CD4-positive, alpha-beta T cell treated with Interleukin-6 for 4 hours (primary cell): ENCODE measurements around the gene RSAD2.
"Not testable (repeated sequence)": the region's sequence is repeated elsewhere in the genome, so short reads cannot be mapped to it uniquely, and the experiment has no call there.

ENCODE experiments used
- DNase-seq: peaks from one replicate; pipeline ENCODE4 v3.0.0-alpha.2; 2020; ENCODE audit warnings: mixed read lengths

The RSAD2 gene

DNA sequence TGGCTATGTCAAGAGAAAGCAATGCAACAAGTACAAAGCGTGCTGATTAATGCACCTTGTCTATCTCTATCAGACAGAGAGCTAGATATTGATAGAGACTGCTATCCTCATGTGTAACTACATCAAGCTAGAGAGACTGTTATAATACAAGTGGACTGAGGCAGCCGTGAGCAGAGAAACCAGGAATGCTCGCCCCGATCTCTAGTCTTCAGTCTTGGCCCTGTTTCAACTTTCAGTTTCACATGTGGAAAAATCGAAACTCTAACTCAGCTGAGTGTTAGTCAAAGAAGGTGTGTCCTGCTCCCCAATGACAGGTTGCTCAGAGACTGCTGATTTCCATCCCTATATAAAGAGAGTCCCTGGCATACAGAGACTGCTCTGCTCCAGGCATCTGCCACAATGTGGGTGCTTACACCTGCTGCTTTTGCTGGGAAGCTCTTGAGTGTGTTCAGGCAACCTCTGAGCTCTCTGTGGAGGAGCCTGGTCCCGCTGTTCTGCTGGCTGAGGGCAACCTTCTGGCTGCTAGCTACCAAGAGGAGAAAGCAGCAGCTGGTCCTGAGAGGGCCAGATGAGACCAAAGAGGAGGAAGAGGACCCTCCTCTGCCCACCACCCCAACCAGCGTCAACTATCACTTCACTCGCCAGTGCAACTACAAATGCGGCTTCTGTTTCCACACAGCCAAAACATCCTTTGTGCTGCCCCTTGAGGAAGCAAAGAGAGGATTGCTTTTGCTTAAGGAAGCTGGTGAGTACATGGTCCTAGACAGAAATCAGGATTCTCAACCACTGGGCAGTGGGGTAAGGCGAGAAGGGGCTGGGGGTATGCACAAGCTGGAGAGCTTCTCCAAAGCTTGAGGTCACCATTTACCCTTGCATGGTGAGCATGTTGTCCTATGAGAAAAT is at the start of gene RSAD2:
RSAD2 (plus strand) TSS at position 376 of the 903 bp plus-strand sequence; CDS start at position 400, 24 bp downstream.
- peak; percentile 49 for DNase-seq

DNA sequence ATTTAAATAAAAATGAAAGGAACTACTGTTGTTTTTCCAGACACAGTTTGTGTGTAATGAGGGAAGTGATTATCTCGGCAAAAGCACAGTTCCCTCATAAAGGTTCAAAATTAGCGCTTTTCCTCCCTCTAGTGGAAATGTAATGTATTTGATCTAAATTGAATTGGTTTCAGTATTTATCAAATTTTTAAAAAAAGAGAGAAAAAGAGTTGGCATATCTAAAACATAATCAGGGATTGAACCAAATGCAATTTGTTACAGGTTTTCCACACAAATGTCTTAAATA is 49.3 kb upstream of the RSAD2 start:
- no peak for DNase-seq

DNA sequence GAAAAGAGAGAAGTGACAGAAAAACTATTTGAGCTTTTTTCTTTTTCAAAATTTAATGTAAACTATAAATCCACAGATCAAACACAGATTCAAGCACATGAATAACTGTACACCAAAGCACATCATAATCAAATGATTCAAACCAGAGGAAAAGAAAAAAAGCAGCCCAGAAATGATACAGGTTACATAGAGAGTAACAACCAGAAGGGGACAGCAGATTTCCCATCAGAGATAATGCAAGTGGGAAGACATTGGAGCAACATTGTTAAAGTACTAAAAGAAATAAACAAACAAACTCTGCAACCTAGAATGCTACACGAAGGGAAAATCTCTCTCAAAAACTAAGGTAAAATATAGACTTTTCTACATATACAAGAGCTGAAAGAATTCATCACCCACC is 46.3 kb upstream of the RSAD2 start:
- no peak for DNase-seq

GRCh38 chr2:6832596-6833299 is 44.8 kb upstream of the RSAD2 start:
- no peak for DNase-seq

GRCh38 chr2:6833300-6833604 is 44.3 kb upstream of the RSAD2 start:
- DNase-seq: no peak

DNA sequence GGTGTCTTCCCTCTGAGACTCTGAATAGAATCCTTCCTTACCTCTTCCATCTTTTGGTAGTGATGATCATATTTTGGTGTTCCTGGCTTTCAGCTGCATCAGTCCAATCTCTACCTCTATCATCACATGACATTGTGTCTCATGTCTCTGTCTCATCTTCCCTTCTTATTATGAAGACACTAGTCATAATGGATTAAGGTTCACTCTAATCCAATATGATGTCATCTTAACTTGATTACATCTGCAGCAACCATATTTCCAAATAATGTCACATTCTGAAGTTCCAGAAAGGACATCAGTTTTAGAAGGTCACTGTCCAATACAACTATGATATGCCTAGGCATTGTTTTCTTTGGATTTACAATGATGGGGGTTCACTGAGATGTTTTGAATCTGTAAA is 43.4 kb upstream of the RSAD2 start:
- DNase-seq: no peak

DNA sequence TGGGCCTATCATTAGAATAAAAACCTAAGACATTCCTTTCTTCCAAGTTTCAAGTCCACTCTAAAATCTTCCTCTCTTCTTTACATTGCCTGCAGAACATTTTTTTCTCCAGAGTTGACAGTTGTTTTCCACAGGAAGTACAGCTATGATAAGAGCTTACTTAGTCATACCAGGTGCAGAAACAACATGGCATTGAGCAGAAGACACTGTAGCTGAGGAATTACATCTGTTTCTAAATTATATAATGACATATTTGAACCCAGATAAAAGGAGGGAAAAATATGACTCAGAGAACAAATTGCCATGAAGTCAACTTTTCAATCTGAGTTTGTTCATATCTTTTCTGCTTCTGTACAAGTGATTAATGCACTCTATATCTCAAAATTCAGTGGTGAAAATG is 42.1 kb upstream of the RSAD2 start:
- no peak for DNase-seq

DNA sequence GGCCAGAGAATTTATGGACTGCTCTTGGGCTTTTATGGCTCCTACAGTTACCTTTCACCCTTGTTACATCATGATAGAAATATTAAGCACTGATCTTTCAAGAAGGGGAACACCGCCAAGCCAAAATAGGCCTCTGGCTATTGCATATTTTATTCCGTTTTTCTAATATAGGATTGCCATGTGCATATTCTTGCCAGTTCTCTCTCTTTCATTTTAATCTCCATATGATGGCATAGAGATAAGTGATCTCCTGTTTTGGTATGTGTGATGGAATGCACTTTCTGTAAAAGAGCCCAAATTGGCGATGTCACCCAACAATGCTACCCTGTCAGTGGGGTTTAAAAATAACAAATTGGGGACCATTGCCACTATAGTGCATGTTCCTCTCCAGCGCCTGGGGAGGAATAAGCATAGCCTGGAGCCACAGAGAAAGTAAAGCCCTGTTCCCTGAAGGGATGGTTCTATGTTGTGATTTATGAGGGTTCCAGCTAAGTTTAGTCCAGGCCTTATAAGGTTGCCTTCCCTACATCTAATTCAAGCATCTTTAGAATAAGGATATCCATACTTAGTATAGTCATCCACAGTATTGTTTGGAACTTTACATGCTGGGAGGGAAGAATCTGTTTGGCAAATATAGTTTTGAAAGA is 38.8 kb upstream of the RSAD2 start:
- no peak for DNase-seq

- no peak for DNase-seq
Observed at GRCh38 chr2:6841537-6842287, 35.9 kb upstream of the RSAD2 start.

DNA sequence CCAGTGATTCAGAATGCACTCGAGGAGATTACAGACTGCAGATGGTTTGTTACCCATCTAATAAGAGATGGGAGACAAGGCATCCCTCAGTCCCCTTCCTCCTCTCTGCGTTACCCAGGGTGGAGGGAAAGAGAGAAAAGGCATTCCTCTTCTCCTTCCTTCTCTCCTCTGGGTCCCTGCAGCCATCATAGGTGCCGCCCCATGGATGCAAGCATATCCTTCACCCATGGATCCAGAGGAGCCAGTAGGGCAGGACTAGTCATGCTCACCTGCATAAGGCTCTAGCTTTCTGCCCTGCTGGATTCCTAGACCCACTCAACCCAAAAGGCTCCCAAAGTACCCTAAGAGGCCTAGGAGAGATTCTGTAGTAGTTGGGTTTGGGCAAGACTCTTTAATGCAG is 32.3 kb upstream of the RSAD2 start:
- no peak for DNase-seq

GRCh38 chr2:6845903-6846302 is 31.7 kb upstream of the RSAD2 start:
- no peak for DNase-seq

- no peak for DNase-seq
Observed at GRCh38 chr2:6846540-6846939, 31.0 kb upstream of the RSAD2 start.

GRCh38 chr2:6846967-6847681 is 30.5 kb upstream of the RSAD2 start:
- no peak for DNase-seq

GRCh38 chr2:6852195-6852594 is 25.4 kb upstream of the RSAD2 start:
- DNase-seq: no peak

DNA sequence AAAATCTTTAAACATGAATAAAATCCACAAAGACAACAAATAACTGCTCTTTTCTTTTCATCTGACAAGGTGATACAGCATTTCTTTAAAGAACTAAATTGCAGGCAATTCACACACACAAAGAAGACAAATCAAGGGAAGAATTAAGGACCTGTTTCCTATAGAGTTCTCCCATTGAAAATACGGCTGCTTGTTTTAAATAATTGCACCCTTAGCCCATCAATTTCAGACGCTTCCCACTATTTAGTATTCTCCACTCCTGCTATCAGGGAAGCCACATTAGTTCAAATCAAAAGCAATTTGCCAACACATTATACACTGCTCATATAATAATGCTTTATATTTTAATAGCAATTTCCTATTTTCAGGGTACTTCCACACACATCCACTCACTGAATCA is 23.2 kb upstream of the RSAD2 start:
- DNase-seq: no peak

- no peak for DNase-seq
Observed at GRCh38 chr2:6855860-6856547, 21.6 kb upstream of the RSAD2 start.

DNA sequence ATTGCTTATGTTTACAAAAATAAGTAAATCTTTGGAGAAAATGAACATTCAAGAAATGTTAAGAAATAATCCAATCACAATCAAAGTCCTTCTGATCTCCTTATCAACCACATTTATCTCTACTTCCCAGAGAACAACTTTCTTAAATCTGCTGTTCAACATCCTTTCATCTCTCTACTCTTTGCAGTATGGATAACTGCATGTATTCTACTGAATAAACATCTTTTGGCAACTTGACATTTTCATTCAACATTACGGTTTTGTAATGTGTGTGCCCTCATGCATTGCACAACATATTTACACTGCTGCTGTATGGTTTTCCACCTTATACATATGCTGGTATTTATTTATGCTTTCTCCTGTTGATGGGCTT is 21.0 kb upstream of the RSAD2 start:
- no peak for DNase-seq

GRCh38 chr2:6858466-6859027 is 19.0 kb upstream of the RSAD2 start:
- DNase-seq: not testable (repeated sequence)

DNA sequence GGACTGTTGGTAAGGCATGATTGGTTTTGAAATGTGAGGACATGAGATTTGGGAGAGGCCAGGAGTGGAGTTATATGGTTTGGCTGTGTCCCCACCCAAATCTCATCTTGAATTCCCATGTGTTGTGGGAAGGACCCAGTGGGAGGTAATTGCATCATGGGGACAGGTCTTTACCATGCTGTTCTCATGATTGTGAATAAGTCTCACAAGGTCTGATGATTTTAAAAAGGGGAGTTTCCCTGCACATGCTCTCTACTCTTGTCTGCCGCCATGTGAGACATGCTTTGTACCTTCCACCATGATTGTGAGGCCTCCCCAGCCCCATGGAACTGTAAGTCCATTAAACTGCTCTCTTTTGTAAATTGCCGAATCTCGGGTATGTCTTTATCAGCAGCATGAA is 17.3 kb upstream of the RSAD2 start:
- DNase-seq: no peak

DNA sequence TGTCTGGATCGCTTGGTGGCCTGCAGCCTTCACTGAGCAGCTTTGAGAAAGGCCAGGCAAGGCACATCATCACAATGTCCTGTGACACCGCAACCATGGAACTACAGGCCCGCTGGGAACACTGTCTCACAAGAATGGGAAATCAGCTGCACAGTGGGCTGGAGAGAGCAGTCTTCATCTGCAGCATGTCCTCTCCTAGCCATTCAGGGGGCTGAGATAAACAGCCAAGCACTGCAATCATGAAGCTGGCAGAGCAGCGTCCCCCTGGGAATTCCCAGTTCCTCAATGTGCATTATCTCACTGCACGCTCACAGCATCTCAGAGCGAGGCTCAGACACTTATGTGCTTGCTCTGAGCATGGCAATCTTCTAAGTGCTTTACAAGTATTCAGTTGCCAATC is 13.8 kb upstream of the RSAD2 start:
- DNase-seq: no peak

DNA sequence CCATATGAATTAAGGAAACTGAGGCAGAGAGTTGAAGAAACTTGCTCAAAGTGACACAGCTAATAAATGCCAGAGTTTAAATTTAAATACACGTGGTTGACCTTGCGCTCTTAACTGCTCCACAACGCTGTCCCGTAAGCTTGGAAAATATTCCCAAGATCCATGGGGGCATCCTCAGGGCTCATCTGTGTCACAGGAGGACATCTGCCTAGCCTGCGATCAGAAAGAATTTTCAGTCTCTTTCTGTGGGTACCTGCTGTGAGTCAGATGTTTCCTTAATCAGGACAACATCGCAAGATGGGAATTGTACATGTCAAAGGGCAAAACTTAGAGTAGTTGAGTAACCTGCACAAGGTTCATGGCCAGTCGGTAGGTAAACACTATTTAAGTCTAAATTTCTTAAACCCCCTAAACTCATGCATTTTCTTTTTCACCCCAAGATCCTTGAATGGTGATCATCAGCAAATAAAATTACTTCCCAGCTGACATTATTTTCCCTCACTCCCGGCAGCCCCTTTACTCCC is 13.3 kb upstream of the RSAD2 start:
- no peak for DNase-seq

- peak; percentile 47 for DNase-seq
Observed at GRCh38 chr2:6864923-6865345, 12.6 kb upstream of the RSAD2 start.
